Mesenchymal stem cell (in vitro differentiated cells and primary cell): ENCODE measurements around the gene ARFGAP3.

Experiments used
- DNase-seq: peaks from one replicate; pipeline ENCODE4 v3.0.0-alpha.2; 2013
- H2AFZ ChIP-seq: one replicate; pipeline ENCODE4 v1.6.1; 2013; ENCODE audit warnings: low read depth, mild to moderate bottlenecking, control low read depth, inconsistent platforms, low read length, moderate library complexity
- H2AK5ac ChIP-seq: 2 replicates; pipeline ENCODE4 v1.6.1; 2013; ENCODE audit warnings: low read length, moderate library complexity, mild to moderate bottlenecking, inconsistent platforms; ENCODE audit not compliant: severe bottlenecking
- H2BK120ac ChIP-seq: one replicate; pipeline ENCODE4 v1.6.1; 2013; ENCODE audit warnings: low read depth, mild to moderate bottlenecking, inconsistent platforms, low read length, moderate library complexity
- H2BK12ac ChIP-seq, 2 experiments: one replicate each; pipeline ENCODE4 v1.6.1; 2013; ENCODE audit warnings: inconsistent platforms in 2 of 2, low read length in 2 of 2, mild to moderate bottlenecking in 2 of 2, moderate library complexity in 2 of 2, control low read depth in 1 of 2
- H2BK15ac ChIP-seq: one replicate; pipeline ENCODE4 v1.6.1; 2013; ENCODE audit warnings: mild to moderate bottlenecking, low read depth, inconsistent platforms; ENCODE audit not compliant: poor library complexity, severe bottlenecking
- H2BK5ac ChIP-seq: 2 replicates; pipeline ENCODE4 v1.6.1; 2013; ENCODE audit warnings: low read depth, mild to moderate bottlenecking, low read length, control low read depth, inconsistent platforms; ENCODE audit not compliant: poor library complexity, severe bottlenecking
- H3K14ac ChIP-seq, 2 experiments: one replicate each; pipeline ENCODE4 v1.6.1; 2013; ENCODE audit warnings: inconsistent platforms in 2 of 2, low read length in 2 of 2, control low read depth in 1 of 2, mild to moderate bottlenecking in 1 of 2, moderate library complexity in 1 of 2
- H3K18ac ChIP-seq, 2 experiments: one replicate each; pipeline ENCODE4 v1.6.1; 2013; ENCODE audit warnings: inconsistent platforms in 2 of 2, low read length in 2 of 2, control low read depth in 1 of 2, low read depth in 1 of 2, mild to moderate bottlenecking in 1 of 2
- H3K23ac ChIP-seq, 2 experiments: one replicate each; pipeline ENCODE4 v1.6.1; 2013; ENCODE audit warnings: inconsistent platforms in 2 of 2, low read length in 2 of 2, mild to moderate bottlenecking in 2 of 2, moderate library complexity in 2 of 2, control low read depth in 1 of 2
- H3K27ac ChIP-seq: 2 replicates; pipeline ENCODE4 v1.5.1; 2013; ENCODE audit warnings: mild to moderate bottlenecking, moderate library complexity, low read length, control low read depth, inconsistent platforms; ENCODE audit not compliant: poor library complexity, severe bottlenecking
- H3K27me3 ChIP-seq, 2 experiments: 2 replicates each; pipeline versions ENCODE4 v1.6.1 to v1.7.0; 2013; ENCODE audit warnings: low read length in 2 of 2, mild to moderate bottlenecking in 2 of 2, moderate library complexity in 2 of 2, control low read depth in 1 of 2, inconsistent platforms in 1 of 2; ENCODE audit not compliant: control insufficient read depth in 1 of 2, insufficient read depth in 1 of 2
- H3K36me3 ChIP-seq, 2 experiments: 2 replicates each; pipeline versions ENCODE4 v1.6.1 to v1.7.0; 2013; ENCODE audit warnings: low read length in 2 of 2, control low read depth in 1 of 2, inconsistent platforms in 1 of 2, low read depth in 1 of 2, mild to moderate bottlenecking in 1 of 2; ENCODE audit not compliant: insufficient read depth in 2 of 2, control insufficient read depth in 1 of 2
- H3K4ac ChIP-seq, 2 experiments: one replicate each; pipeline ENCODE4 v1.6.1; 2013; ENCODE audit warnings: inconsistent platforms in 2 of 2, low read length in 2 of 2, mild to moderate bottlenecking in 2 of 2, moderate library complexity in 2 of 2, control low read depth in 1 of 2, low read depth in 1 of 2
- H3K4me1 ChIP-seq: 2 replicates; pipeline ENCODE4 v1.6.1; 2013; ENCODE audit warnings: low read depth, low read length, control low read depth; ENCODE audit not compliant: control insufficient read depth, insufficient read depth
- H3K4me2 ChIP-seq: 2 replicates; pipeline ENCODE4 v1.6.1; 2013; ENCODE audit warnings: low read length, mild to moderate bottlenecking, inconsistent platforms; ENCODE audit not compliant: poor library complexity, severe bottlenecking
- H3K4me3 ChIP-seq, 2 experiments: 2 replicates each; pipeline versions ENCODE4 v1.5.1 to v1.7.0; 2013; ENCODE audit warnings: low read length in 2 of 2, mild to moderate bottlenecking in 2 of 2, control low read depth in 1 of 2, low read depth in 1 of 2; ENCODE audit not compliant: insufficient read depth in 1 of 2
- H3K79me1 ChIP-seq: replicated peaks from 2 replicates; pipeline ENCODE4 v1.6.1; 2013; ENCODE audit warnings: mild to moderate bottlenecking, control low read depth, low read length, inconsistent platforms; ENCODE audit not compliant: poor library complexity, severe bottlenecking
- H3K9ac ChIP-seq: 2 replicates; pipeline ENCODE4 v1.7.0; 2013; ENCODE audit warnings: mild to moderate bottlenecking, low read length, moderate library complexity
- H3K9me3 ChIP-seq: 2 replicates; pipeline ENCODE4 v1.7.0; 2013; ENCODE audit warnings: mild to moderate bottlenecking, low read length; ENCODE audit not compliant: control insufficient read depth
- H4K8ac ChIP-seq: one replicate; pipeline ENCODE4 v1.6.1; 2013; ENCODE audit warnings: inconsistent platforms, mild to moderate bottlenecking, low read length, moderate library complexity
- H4K91ac ChIP-seq: one replicate; pipeline ENCODE4 v1.6.1; 2013; ENCODE audit warnings: mild to moderate bottlenecking, low read length, inconsistent platforms
- WGBS: methylation state at CpG from one replicate; pipeline ENCODE4 v1.1.7; 2013; ENCODE audit warnings: mixed read lengths; 5-methylcytosine and 5-hydroxymethylcytosine counted together

The ARFGAP3 gene

DNA sequence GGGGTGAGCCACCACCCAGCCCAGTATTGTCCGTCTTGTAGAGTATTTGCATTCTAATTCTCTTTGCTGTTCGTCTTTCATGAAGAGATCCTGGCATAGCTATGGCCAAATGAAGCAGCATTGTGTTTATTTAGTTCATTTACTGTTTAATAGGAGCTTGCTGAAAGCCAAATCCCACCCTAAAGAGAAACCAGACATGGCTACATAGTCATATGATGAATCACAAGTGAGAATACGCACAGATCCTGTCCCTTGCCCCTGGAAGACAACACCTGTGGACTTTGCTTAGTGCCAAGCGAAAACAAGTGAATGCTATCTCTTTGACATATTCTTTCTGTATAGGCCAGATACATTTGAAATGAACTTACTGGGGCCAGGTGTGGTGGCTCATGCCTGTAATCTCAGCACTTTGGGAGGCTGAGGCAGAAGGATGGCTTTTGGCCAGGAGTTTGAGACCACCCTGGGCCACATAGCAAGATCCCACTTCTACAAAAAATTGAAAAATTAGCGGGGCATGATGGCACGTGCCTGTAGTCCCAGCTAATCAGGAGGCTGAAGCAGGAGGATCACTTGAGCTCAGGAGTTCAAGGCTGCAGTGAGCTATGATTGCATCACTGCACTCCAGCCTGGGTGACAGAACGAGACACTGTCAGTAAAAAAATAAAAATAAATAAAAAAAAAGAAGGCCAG, 5.1 kb upstream of the ARFGAP3 start:
- no peak overlapping the region for H2AFZ ChIP-seq
- peaks cover 12% of the 10 kb centered on the region for H3K79me1 ChIP-seq
- H3K18ac ChIP-seq: peak overlapping the region in 1 of 2 experiments; percentile 38
- H3K14ac ChIP-seq: no peak overlapping the region
- H3K4me1 ChIP-seq: peaks cover 9% of the 10 kb centered on the region
- WGBS: 74% methylated on average over 6 of the region's 7 CpGs
- no peak overlapping the region for H4K8ac ChIP-seq
- no peak overlapping the region for H4K91ac ChIP-seq
- H2BK12ac ChIP-seq: no peak overlapping the region
- no peak overlapping the region for H3K9ac ChIP-seq
- H3K36me3 ChIP-seq: peaks cover 0 to 11% of the 10 kb centered on the region in 2 experiments
- peak; percentile 71 for DNase-seq
- no peak overlapping the region for H2BK120ac ChIP-seq
- no peak overlapping the region for H3K4me2 ChIP-seq
- H3K9me3 ChIP-seq: no peaks in the 10 kb centered on the region
- no peak overlapping the region for H3K23ac ChIP-seq
- H3K4me3 ChIP-seq: no peak overlapping the region
- H3K4ac ChIP-seq: no peak overlapping the region
- H2BK5ac ChIP-seq: no peak overlapping the region
- H3K27me3 ChIP-seq: no peaks in the 10 kb centered on the region
- peak overlapping the region; percentile 15 for H3K27ac ChIP-seq
- no peak overlapping the region for H2AK5ac ChIP-seq
- H2BK15ac ChIP-seq: no peak overlapping the region

DNA sequence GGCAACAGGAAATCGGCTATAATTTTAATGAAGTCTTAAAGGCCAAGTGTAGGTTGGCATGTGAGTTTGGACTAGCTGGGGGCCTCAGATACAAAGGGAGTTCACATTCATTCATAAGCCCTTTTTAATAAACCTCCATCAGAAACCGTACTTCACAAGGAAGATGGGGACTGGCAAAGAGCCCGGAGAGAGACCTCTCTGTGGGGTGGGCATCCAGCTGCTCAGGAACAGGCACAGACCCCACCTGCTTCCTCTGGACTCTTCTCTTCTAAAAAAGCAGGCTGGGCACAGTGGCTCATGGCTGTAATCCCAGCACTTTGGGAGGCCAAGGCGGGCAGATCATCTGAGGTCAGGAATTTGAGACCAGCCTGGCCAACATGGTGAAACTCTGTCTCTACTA, 3.9 kb upstream of the ARFGAP3 start:
- no peak overlapping the region for H2AK5ac ChIP-seq
- no peak overlapping the region for H3K4me2 ChIP-seq
- no peak overlapping the region for H3K23ac ChIP-seq
- H2BK5ac ChIP-seq: no peak overlapping the region
- no peak overlapping the region for H3K9ac ChIP-seq
- no peak overlapping the region for H3K14ac ChIP-seq
- H3K27me3 ChIP-seq: no peaks in the 10 kb centered on the region
- H3K79me1 ChIP-seq: peaks cover 3% of the 10 kb centered on the region
- H3K4me1 ChIP-seq: peaks cover 9% of the 10 kb centered on the region
- H3K4me3 ChIP-seq: no peak overlapping the region
- no peak overlapping the region for H3K4ac ChIP-seq
- H4K8ac ChIP-seq: no peak overlapping the region
- H4K91ac ChIP-seq: no peak overlapping the region
- no peak overlapping the region for H3K27ac ChIP-seq
- H2AFZ ChIP-seq: no peak overlapping the region
- no peaks in the 10 kb centered on the region for H3K9me3 ChIP-seq
- H2BK15ac ChIP-seq: no peak overlapping the region
- no peak overlapping the region for H3K18ac ChIP-seq
- WGBS: 94% methylated on average over 4 of the region's 4 CpGs
- peaks cover 0 to under 1% of the 10 kb centered on the region in 2 experiments for H3K36me3 ChIP-seq
- H2BK120ac ChIP-seq: no peak overlapping the region
- no peak overlapping the region for H2BK12ac ChIP-seq
- no peak for DNase-seq

DNA sequence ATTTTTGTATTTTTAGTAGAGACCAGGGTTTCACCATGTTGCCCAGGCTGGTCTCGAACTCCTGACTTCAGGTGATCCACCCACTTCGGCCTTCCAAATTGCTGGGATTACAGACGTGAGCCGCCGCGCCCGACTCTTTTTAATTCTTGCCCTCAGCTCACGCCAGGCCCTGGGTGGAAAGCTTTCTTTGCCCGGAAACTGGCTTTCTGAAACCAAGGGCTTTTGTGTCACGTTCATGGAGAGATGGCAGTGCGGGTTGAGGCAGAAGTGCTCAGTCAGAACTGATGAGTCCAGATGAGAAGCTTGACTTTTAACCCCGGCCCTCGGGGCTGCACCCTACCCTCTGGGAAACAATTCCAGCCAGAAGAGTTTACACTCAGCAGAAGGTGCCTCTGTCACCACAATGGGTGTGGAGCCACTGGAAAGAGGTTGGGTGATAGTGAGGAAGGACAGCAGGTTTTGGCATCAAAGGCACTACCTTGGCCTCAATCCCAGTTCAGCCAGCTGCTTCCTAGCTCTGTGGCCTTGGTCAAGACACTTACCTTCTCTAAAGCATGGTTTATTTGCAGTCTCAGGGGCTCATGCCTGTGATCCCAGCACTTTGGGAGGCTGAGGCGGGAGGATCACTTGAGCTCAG, 890 bp upstream of the ARFGAP3 start:
- no peak overlapping the region for H4K91ac ChIP-seq
- peak overlapping the region in 1 of 2 experiments; percentile 76 for H3K4me3 ChIP-seq
- no peak overlapping the region for H2BK5ac ChIP-seq
- H3K27me3 ChIP-seq: no peaks in the 10 kb centered on the region
- H3K23ac ChIP-seq: no peak overlapping the region
- H2BK12ac ChIP-seq: no peak overlapping the region
- H2BK15ac ChIP-seq: no peak overlapping the region
- H2AK5ac ChIP-seq: peak overlapping the region; percentile 17
- H3K4me2 ChIP-seq: no peak overlapping the region
- no peak overlapping the region for H3K4ac ChIP-seq
- no peak overlapping the region for H4K8ac ChIP-seq
- peaks cover 2% of the 10 kb centered on the region for H3K79me1 ChIP-seq
- no peak for DNase-seq
- peaks cover 8 to 10% of the 10 kb centered on the region in 2 experiments for H3K36me3 ChIP-seq
- H3K27ac ChIP-seq: no peak overlapping the region
- H3K9ac ChIP-seq: no peak overlapping the region
- H2BK120ac ChIP-seq: no peak overlapping the region
- no peak overlapping the region for H2AFZ ChIP-seq
- 98% methylated on average over 14 of the region's 14 CpGs for WGBS
- no peak overlapping the region for H3K14ac ChIP-seq
- peaks cover 12% of the 10 kb centered on the region for H3K4me1 ChIP-seq
- H3K18ac ChIP-seq: no peak overlapping the region
- H3K9me3 ChIP-seq: no peaks in the 10 kb centered on the region

DNA sequence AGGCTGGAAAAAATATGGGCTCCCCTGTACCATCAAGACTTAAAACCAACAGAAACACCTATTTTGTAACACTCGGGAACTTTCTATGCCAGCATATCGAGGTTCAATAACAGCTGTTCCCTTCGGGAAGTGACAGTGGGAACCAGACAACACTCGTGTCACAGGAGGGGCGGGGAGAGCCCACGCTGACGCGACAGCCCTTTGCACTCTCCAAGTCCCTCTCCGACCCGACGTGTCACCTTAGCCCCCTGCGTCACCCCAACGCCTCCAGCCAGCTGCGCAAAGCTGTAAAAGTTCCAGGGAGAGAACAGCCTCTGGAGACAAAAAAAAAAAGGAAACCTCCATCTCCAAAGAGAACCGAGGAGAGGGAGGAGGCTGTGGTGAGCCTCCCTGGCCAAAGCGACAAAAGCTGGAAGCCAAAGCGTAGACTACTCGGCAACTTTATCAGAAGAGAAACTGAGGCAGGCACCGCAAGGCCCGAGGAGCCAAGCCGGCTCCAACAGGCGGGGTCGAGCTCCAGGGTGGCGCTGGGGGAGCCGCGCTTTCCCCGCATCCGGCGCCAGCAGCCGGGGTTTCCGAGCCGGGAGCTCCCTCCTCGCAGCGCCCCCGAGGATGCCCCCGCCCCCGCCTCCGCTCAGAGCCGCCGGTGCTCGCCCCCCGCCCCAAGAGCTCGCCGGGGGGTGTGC, 751 bp downstream of the ARFGAP3 start:
- H3K4me3 ChIP-seq: peak overlapping the region; percentile 87 to 88
- peaks cover 4% of the 10 kb centered on the region for H3K79me1 ChIP-seq
- H2AK5ac ChIP-seq: no peak overlapping the region
- DNase-seq: peak; percentile 72
- H2BK5ac ChIP-seq: peak overlapping the region; percentile 77
- no peaks in the 10 kb centered on the region for H3K27me3 ChIP-seq
- H3K4me2 ChIP-seq: peak overlapping the region; percentile 56
- peak overlapping the region; percentile 16 to 91 for H3K4ac ChIP-seq
- H4K91ac ChIP-seq: no peak overlapping the region
- no peaks in the 10 kb centered on the region for H3K9me3 ChIP-seq
- peak overlapping the region; percentile 31 to 96 for H3K18ac ChIP-seq
- H2BK15ac ChIP-seq: peak overlapping the region; percentile 39
- H3K4me1 ChIP-seq: peaks cover 10% of the 10 kb centered on the region
- H3K9ac ChIP-seq: peak overlapping the region; percentile 99
- H3K23ac ChIP-seq: peak overlapping the region in 1 of 2 experiments; percentile 55
- peak overlapping the region in 1 of 2 experiments; percentile 29 for H2BK12ac ChIP-seq
- no peak overlapping the region for H2AFZ ChIP-seq
- H3K36me3 ChIP-seq: peaks cover 8 to 11% of the 10 kb centered on the region in 2 experiments
- peak overlapping the region; percentile 50 to 99 for H3K14ac ChIP-seq
- H4K8ac ChIP-seq: no peak overlapping the region
- peak overlapping the region; percentile 61 for H3K27ac ChIP-seq
- peak overlapping the region; percentile 73 for H2BK120ac ChIP-seq
- WGBS: under 1% methylated on average over 24 of the region's 44 CpGs
